Measurements from ENCODE around the gene SGSH.

The SGSH gene

GRCh38 chr17:80208050-80208449, 12.1 kb downstream of the SGSH start:
- Histone ChIP-seq H4K20me1 (ENCODE audit: insufficient read depth, low read length) (no peaks in the 10 kb centered on the region), H3K27me3 (ENCODE audit: insufficient read depth, low read length) (no peaks in the 10 kb centered on the region; the same call in 1 of the 2 replicates), H2AFZ (ENCODE audit: low read length) (no peak overlapping the region), H3K79me2 (ENCODE audit: insufficient read depth, low read length) (no peaks in the 10 kb centered on the region), H3K9ac (ENCODE audit: low read length) (no peak overlapping the region), H3K4me3 (ENCODE audit: low read depth, low read length, poor library complexity, severe bottlenecking) (no peak overlapping the region), H3K9me2 (ENCODE audit: low read depth, low read length) (no peaks in the 10 kb centered on the region), H3K27ac (ENCODE audit: low read depth, low read length, poor library complexity, severe bottlenecking) (no peak overlapping the region), H3K9me3 (ENCODE audit: low read length) (no peaks in the 10 kb centered on the region), H3K36me3 (ENCODE audit: insufficient read depth, low read length) (no peaks in the 10 kb centered on the region), H3F3A (ENCODE audit: insufficient read depth, low read length) (no peaks in the 10 kb centered on the region), H3K4me1 (ENCODE audit: insufficient read depth, low read length, severe bottlenecking) (no peaks in the 10 kb centered on the region), H3K4me2 (ENCODE audit: low read length) (no peak overlapping the region)
- no peak for TF ChIP-seq EZH2 (IDR thresholded peaks at IDR 0.05; ENCODE audit: borderline replicate concordance, low read length)
- no peak for TF ChIP-seq CTCF (IDR thresholded peaks at IDR 0.05; ENCODE audit: low read length)

GRCh38 chr17:80205811-80206210, 14.3 kb downstream of the SGSH start:
- H3K79me2 ChIP-seq (ENCODE audit: insufficient read depth, low read length), result no peaks in the 10 kb centered on the region
- no peaks in the 10 kb centered on the region for H3K4me1 ChIP-seq (ENCODE audit: insufficient read depth, low read length, severe bottlenecking)
- H3K27ac ChIP-seq (ENCODE audit: low read depth, low read length, poor library complexity, severe bottlenecking), result no peak overlapping the region
- peaks cover 6% of the 10 kb centered on the region; the same call in 1 of the 2 replicates for H3K27me3 ChIP-seq (ENCODE audit: insufficient read depth, low read length)
- no peak overlapping the region for H3K4me2 ChIP-seq (ENCODE audit: low read length)
- TF ChIP-seq CTCF (IDR thresholded peaks at IDR 0.05; ENCODE audit: low read length) (no peak), EZH2 (IDR thresholded peaks at IDR 0.05; ENCODE audit: borderline replicate concordance, low read length) (no peak)
- no peaks in the 10 kb centered on the region for H3K9me3 ChIP-seq (ENCODE audit: low read length)
- H4K20me1 ChIP-seq (ENCODE audit: insufficient read depth, low read length), result no peaks in the 10 kb centered on the region
- no peaks in the 10 kb centered on the region for H3K36me3 ChIP-seq (ENCODE audit: insufficient read depth, low read length)
- no peak overlapping the region for H3K4me3 ChIP-seq (ENCODE audit: low read depth, low read length, poor library complexity, severe bottlenecking)
- no peaks in the 10 kb centered on the region for H3K9me2 ChIP-seq (ENCODE audit: low read depth, low read length)
- no peak overlapping the region for H2AFZ ChIP-seq (ENCODE audit: low read length)
- H3F3A ChIP-seq (ENCODE audit: insufficient read depth, low read length), result no peaks in the 10 kb centered on the region
- H3K9ac ChIP-seq (ENCODE audit: low read length), result no peak overlapping the region

- H3K9ac ChIP-seq (ENCODE audit: low read length), result no peak overlapping the region
- no peaks in the 10 kb centered on the region for H3K79me2 ChIP-seq (ENCODE audit: insufficient read depth, low read length)
- H3K36me3 ChIP-seq (ENCODE audit: insufficient read depth, low read length), result no peaks in the 10 kb centered on the region
- no peaks in the 10 kb centered on the region for H3F3A ChIP-seq (ENCODE audit: insufficient read depth, low read length)
- no peaks in the 10 kb centered on the region for H3K9me3 ChIP-seq (ENCODE audit: low read length)
- no peak overlapping the region for H3K4me2 ChIP-seq (ENCODE audit: low read length)
- H3K27me3 ChIP-seq (ENCODE audit: insufficient read depth, low read length), result peaks cover 6% of the 10 kb centered on the region; the same call in 1 of the 2 replicates
- H2AFZ ChIP-seq (ENCODE audit: low read length), result no peak overlapping the region
- no peaks in the 10 kb centered on the region for H3K4me1 ChIP-seq (ENCODE audit: insufficient read depth, low read length, severe bottlenecking)
- no peak overlapping the region for H3K27ac ChIP-seq (ENCODE audit: low read depth, low read length, poor library complexity, severe bottlenecking)
- TF ChIP-seq EZH2 (IDR thresholded peaks at IDR 0.05; ENCODE audit: borderline replicate concordance, low read length) (no peak), CTCF (IDR thresholded peaks at IDR 0.05; ENCODE audit: low read length) (no peak)
- no peaks in the 10 kb centered on the region for H3K9me2 ChIP-seq (ENCODE audit: low read depth, low read length)
- no peak overlapping the region for H3K4me3 ChIP-seq (ENCODE audit: low read depth, low read length, poor library complexity, severe bottlenecking)
- H4K20me1 ChIP-seq (ENCODE audit: insufficient read depth, low read length), result no peaks in the 10 kb centered on the region
Observed at GRCh38 chr17:80204626-80205468, 15.3 kb downstream of the SGSH start.
